Measurements from ENCODE around the gene ZNF836. TPM values are rescaled to one million over a fixed set of nuclear protein-coding genes. Genes with fewer than 3 reads are reported as not detected.

ZNF836 gene
- total and polyA plus RNA-seq, 7 experiments from 2014 or later: 10.2 to 57.5 (median 21.5) TPM

- peaks cover 4 to 32% (median 27%) of the 10 kb centered on the region in 5 donors for H3K36me3 Mint-ChIP-seq
- H3K4me1 Mint-ChIP-seq: peaks cover 30 to 67% (median 51%) of the 10 kb centered on the region in 7 donors
- no peaks in the 10 kb centered on the region for H3K9me3 ChIP-seq (ENCODE audit: control insufficient read depth in 2 of 3, low read length in 3 of 3)
- POLR2A ChIA-PET: interaction anchor here (1.4 kb wide), 1 partner anchor 20 kb away, joined by 5 read pairs; the partner anchor contains the start of gene ZNF836
- H3K27ac ChIP-seq (ENCODE audit: low read depth, low read length): peak overlapping the region; percentile 97
- H3K9me3 Mint-ChIP-seq: peaks cover 0 to 2% (median 0%) of the 10 kb centered on the region in 11 donors
- peak overlapping the region; percentile 91 to 99 (median 96) for H3K4me3 Mint-ChIP-seq
- H3K4me1 ChIP-seq (ENCODE audit: control insufficient read depth in 2 of 2, insufficient read depth in 2 of 2, low read length in 2 of 2): peaks cover 34 to 43% of the 10 kb centered on the region in 2 donors
- intact Hi-C loops (cut with micrococcal nuclease): loop anchor here (1.0 to 5.0 kb wide), 6 partner anchors 46 to 488 kb away; partner anchors contain the start of genes ZNF528 (in 1 of the 2), ZNF613 (in 1 of the 2) and ZNF766 (in 1 of the 2)
- peaks cover 0 to 34% (median 13%) of the 10 kb centered on the region in 3 experiments for H3K36me3 ChIP-seq (ENCODE audit: control insufficient read depth in 2 of 3, insufficient read depth in 3 of 3, low read length in 3 of 3)
- H3K27me3 ChIP-seq (ENCODE audit: control insufficient read depth in 2 of 2, insufficient read depth in 2 of 2, low read length in 2 of 2): no peaks in the 10 kb centered on the region
- no peaks in the 10 kb centered on the region for H3K27me3 Mint-ChIP-seq
- ATAC-seq: no peak
- peak overlapping the region; percentile 95 to 100 (median 99) for H3K27ac Mint-ChIP-seq
- DNase-seq: no peak
- H3K4me3 ChIP-seq (ENCODE audit: low read length): peak overlapping the region; percentile 86
- CTCF ChIA-PET: no interaction called here
These were observed 19.3 kb upstream of the ZNF836 start for GRCh38 chr19:52190487-52191293.

DNA sequence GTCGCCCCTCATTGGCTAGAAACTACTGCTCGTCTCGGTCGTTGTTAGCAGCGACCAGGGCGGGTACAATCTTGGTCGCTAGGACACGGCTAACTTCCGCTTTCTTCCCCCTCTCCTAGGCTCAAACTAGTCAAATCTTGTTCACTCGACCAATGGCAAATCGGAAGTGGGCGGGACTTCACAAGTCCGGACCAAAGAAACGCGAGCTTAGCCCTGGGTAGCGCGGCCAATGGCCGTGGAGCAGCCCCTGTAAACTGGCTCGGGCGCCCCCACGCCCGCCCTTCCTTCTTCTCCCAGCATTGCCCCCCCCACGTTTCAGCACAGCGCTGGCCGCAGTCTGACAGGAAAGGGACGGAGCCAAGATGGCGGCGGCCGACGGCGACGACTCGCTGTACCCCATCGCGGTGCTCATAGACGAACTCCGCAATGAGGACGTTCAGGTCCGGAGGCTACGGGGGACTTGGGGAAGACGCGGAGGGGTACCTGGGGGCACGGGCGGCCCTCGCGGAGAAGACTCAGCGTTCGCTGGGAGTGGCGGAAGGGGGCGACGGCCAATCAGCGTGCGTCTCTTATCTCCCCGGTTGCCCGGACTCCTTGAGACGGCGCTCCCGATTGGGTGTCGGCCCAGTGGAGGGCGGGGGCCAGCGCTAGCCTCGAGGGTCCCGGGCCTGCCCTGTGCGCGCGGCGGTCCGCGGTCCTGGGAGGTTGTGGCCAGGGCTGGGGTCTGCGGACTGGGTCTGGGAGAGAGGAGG, 18.5 kb upstream of the ZNF836 start, which contains the start of gene PPP2R1A:
TSS of gene PPP2R1A (plus strand) at position 318 of the 752 bp plus-strand sequence. CDS start at position 363, 45 bp downstream.
- peak within 1 kb of the TSS; percentile 95 to 100 (median 99) for H3K27ac Mint-ChIP-seq
- Histone ChIP-seq H3K9me3 (ENCODE audit: control insufficient read depth in 2 of 3, low read length in 3 of 3) (no peaks in the 10 kb centered on the region), H3K27ac (ENCODE audit: low read depth, low read length) (peak within 1 kb of the TSS; percentile 97), H3K27me3 (ENCODE audit: control insufficient read depth in 2 of 2, insufficient read depth in 2 of 2, low read length in 2 of 2) (no peaks in the 10 kb centered on the region), H3K4me3 (ENCODE audit: low read length) (peak within 1 kb of the TSS; percentile 86), H3K4me1 (ENCODE audit: control insufficient read depth in 2 of 2, insufficient read depth in 2 of 2, low read length in 2 of 2) (peaks cover 34 to 39% of the 10 kb centered on the region in 2 donors), H3K36me3 (ENCODE audit: control insufficient read depth in 2 of 3, insufficient read depth in 3 of 3, low read length in 3 of 3) (peaks cover 0 to 26% (median 8%) of the 10 kb centered on the region in 3 experiments)
- ATAC-seq (peak; percentile 91), DNase-seq (peak; percentile 97 to 100 (median 99))
- intact Hi-C loops (cut with micrococcal nuclease): loop anchor here (1.0 to 5.0 kb wide), 22 partner anchors 19 to 1677 kb away; partner anchors contain the start of genes ZNF350 (in 2 of the 2), ZNF766 (in 2 of the 2), ZNF836 (in 2 of the 2) and MYADM (in 1 of the 2)
- peaks cover 0 to 2% (median 0%) of the 10 kb centered on the region in 11 donors for H3K9me3 Mint-ChIP-seq
- H3K4me3 Mint-ChIP-seq: peak within 1 kb of the TSS; percentile 91 to 99 (median 96)
- POLR2A ChIA-PET: interaction anchor here (0.6 to 1.8 kb wide), 15 partner anchors 8 to 1678 kb away, joined by 3 to 41 read pairs (median 4); partner anchors contain the start of genes MYADM, ZNF432, ZNF614 and ZNF616
- H3K4me1 Mint-ChIP-seq: peaks cover 29 to 59% (median 46%) of the 10 kb centered on the region in 7 donors
- CTCF ChIA-PET: interaction anchor here (0.6 to 1.5 kb wide), 5 partner anchors 12 to 61 kb away, joined by 3 to 8 read pairs (median 3); partner anchors contain the start of gene ZNF836
- H3K36me3 Mint-ChIP-seq: peaks cover 4 to 26% (median 24%) of the 10 kb centered on the region in 5 donors
- no peaks in the 10 kb centered on the region for H3K27me3 Mint-ChIP-seq

- Mint-ChIP-seq H3K27ac (peak overlapping the region; percentile 95 to 100 (median 99)), H3K4me1 (peaks cover 21 to 50% (median 37%) of the 10 kb centered on the region in 7 donors), H3K36me3 (peaks cover 4 to 17% (median 16%) of the 10 kb centered on the region in 5 donors), H3K9me3 (peaks cover 0 to 2% (median 0%) of the 10 kb centered on the region in 11 donors), H3K27me3 (no peaks in the 10 kb centered on the region), H3K4me3 (peak overlapping the region; percentile 91 to 99 (median 96))
- H3K9me3 ChIP-seq (ENCODE audit: control insufficient read depth in 2 of 3, low read length in 3 of 3): no peaks in the 10 kb centered on the region
- ChIA-PET POLR2A (interaction anchor here (0.6 to 1.8 kb wide), 17 partner anchors 9 to 1679 kb away, joined by 3 to 41 read pairs (median 4); partner anchors contain the start of genes MYADM, ZNF432, ZNF614 and ZNF616), CTCF (interaction anchor here (0.5 to 1.5 kb wide), 7 partner anchors 12 to 60 kb away, joined by 3 to 8 read pairs (median 3); partner anchors contain the start of gene ZNF836)
- ATAC-seq (no peak), DNase-seq (peak in 4 of 9 donors; percentile 23 to 93 (median 91))
- H3K4me3 ChIP-seq (ENCODE audit: low read length): peak overlapping the region; percentile 53
- intact Hi-C loops (cut with micrococcal nuclease): loop anchor here (1.0 to 5.0 kb wide), 17 partner anchors 18 to 1678 kb away; partner anchors contain the start of genes ZNF350 (in 2 of the 2), ZNF836 (in 2 of the 2), MYADM (in 1 of the 2) and ZNF611 (in 1 of the 2)
- no peaks in the 10 kb centered on the region for H3K27me3 ChIP-seq (ENCODE audit: control insufficient read depth in 2 of 2, insufficient read depth in 2 of 2, low read length in 2 of 2)
- peaks cover 32% of the 10 kb centered on the region in 2 donors for H3K4me1 ChIP-seq (ENCODE audit: control insufficient read depth in 2 of 2, insufficient read depth in 2 of 2, low read length in 2 of 2)
- H3K27ac ChIP-seq (ENCODE audit: low read depth, low read length): peak overlapping the region; percentile 87
- H3K36me3 ChIP-seq (ENCODE audit: control insufficient read depth in 2 of 3, insufficient read depth in 3 of 3, low read length in 3 of 3): peaks cover 0 to 17% (median 5%) of the 10 kb centered on the region in 3 experiments
These were observed 17.7 kb upstream of the ZNF836 start for GRCh38 chr19:52188822-52189734.

GRCh38 chr19:52187407-52187806, 16.0 kb upstream of the ZNF836 start:
- CTCF ChIA-PET: interaction anchor here (1.0 kb wide), 1 partner anchor 15 kb away, joined by 3 read pairs; no protein-coding TSS in a partner anchor
- peaks cover 24 to 27% of the 10 kb centered on the region in 2 donors for H3K4me1 ChIP-seq (ENCODE audit: control insufficient read depth in 2 of 2, insufficient read depth in 2 of 2, low read length in 2 of 2)
- H3K4me3 ChIP-seq (ENCODE audit: low read length): no peak overlapping the region
- DNase-seq: no peak
- Mint-ChIP-seq H3K9me3 (peaks cover 0 to 2% (median 0%) of the 10 kb centered on the region in 11 donors), H3K27me3 (no peaks in the 10 kb centered on the region), H3K4me3 (no peak overlapping the region), H3K4me1 (peaks cover 14 to 35% (median 25%) of the 10 kb centered on the region in 7 donors), H3K27ac (peak overlapping the region in 1 of 9 donors; percentile 99), H3K36me3 (peaks cover 0 to 8% (median 7%) of the 10 kb centered on the region in 5 donors)
- H3K9me3 ChIP-seq (ENCODE audit: control insufficient read depth in 2 of 3, low read length in 3 of 3): no peaks in the 10 kb centered on the region
- peaks cover 0 to 7% (median 0%) of the 10 kb centered on the region in 3 experiments for H3K36me3 ChIP-seq (ENCODE audit: control insufficient read depth in 2 of 3, insufficient read depth in 3 of 3, low read length in 3 of 3)
- ATAC-seq: no peak
- POLR2A ChIA-PET: interaction anchor here (0.5 to 1.0 kb wide), 2 partner anchors 22 to 47 kb away, joined by 4 read pairs; partner anchors contain the start of gene ZNF616
- intact Hi-C loops (cut with micrococcal nuclease): loop anchor here in 1 of 2 donors (5.0 kb wide), 1 partner anchor 1680 kb away; the partner anchor contains the start of gene MYADM
- H3K27me3 ChIP-seq (ENCODE audit: control insufficient read depth in 2 of 2, insufficient read depth in 2 of 2, low read length in 2 of 2): no peaks in the 10 kb centered on the region
- no peak overlapping the region for H3K27ac ChIP-seq (ENCODE audit: low read depth, low read length)

GRCh38 chr19:52176574-52176973, 5.2 kb upstream of the ZNF836 start:
- no peaks in the 10 kb centered on the region for H3K27me3 ChIP-seq (ENCODE audit: control insufficient read depth in 2 of 2, insufficient read depth in 2 of 2, low read length in 2 of 2)
- H3K36me3 ChIP-seq (ENCODE audit: control insufficient read depth in 2 of 3, insufficient read depth in 3 of 3, low read length in 3 of 3): no peaks in the 10 kb centered on the region
- H3K4me3 ChIP-seq (ENCODE audit: low read length): no peak overlapping the region
- no peaks in the 10 kb centered on the region for H3K9me3 ChIP-seq (ENCODE audit: control insufficient read depth in 2 of 3, low read length in 3 of 3)
- intact Hi-C loops (cut with micrococcal nuclease): loop anchor here (10.0 kb wide), 2 partner anchors 58 to 272 kb away; partner anchors contain the start of gene ZNF649 (in 1 of the 2)
- H3K9me3 Mint-ChIP-seq: peaks cover 0 to 22% (median 0%) of the 10 kb centered on the region in 11 donors
- peaks cover 1 to 20% (median 9%) of the 10 kb centered on the region in 7 donors for H3K4me1 Mint-ChIP-seq
- peak overlapping the region in 1 of 9 donors; percentile 54 for H3K27ac Mint-ChIP-seq
- no peaks in the 10 kb centered on the region for H3K27me3 Mint-ChIP-seq
- peaks cover 0 to 12% (median 0%) of the 10 kb centered on the region in 5 donors for H3K36me3 Mint-ChIP-seq
- DNase-seq (no peak), ATAC-seq (no peak)
- H3K27ac ChIP-seq (ENCODE audit: low read depth, low read length): no peak overlapping the region
- POLR2A ChIA-PET: interaction anchor here (2.1 kb wide), 1 partner anchor 13 kb away, joined by 8 read pairs; the partner anchor contains the start of gene PPP2R1A
- H3K4me3 Mint-ChIP-seq: peak overlapping the region in 1 of 10 donors; percentile 39
- peaks cover 7 to 10% of the 10 kb centered on the region in 2 donors for H3K4me1 ChIP-seq (ENCODE audit: control insufficient read depth in 2 of 2, insufficient read depth in 2 of 2, low read length in 2 of 2)
- CTCF ChIA-PET: no interaction called here

All from naive thymus-derived CD4-positive, alpha-beta T cell (primary cell).